CD4-positive, alpha-beta T cell (primary cell): ENCODE results near the gene AQR. TPM values are rescaled to one million over a fixed set of nuclear protein-coding genes. Genes with fewer than 3 reads are reported as not detected.
"Not testable (repeated sequence)": the region's sequence is repeated elsewhere in the genome, so short reads cannot be mapped to it uniquely, and the experiment has no call there.

Source experiments
- ATAC-seq: fragments of 200-7000 bp; cut with Tn5 transposase; one replicate; pipeline ENCODE4 v1.10.0; 2022; ENCODE audit warnings: mild to moderate bottlenecking; ENCODE audit not compliant: poor library complexity
- CTCF ChIA-PET: fragments of 350-600 bp; sonication (Branson Sonifier 250); formaldehyde crosslinking; loops from one replicate; lab custom pipeline; 2021; ENCODE audit warnings: antibody characterized with exemption, inconsistent platforms; lab: Charles Lee
- POLR2A ChIA-PET: fragments of 350-600 bp; sonication (Branson Sonifier 250); formaldehyde crosslinking; loops from one replicate; lab custom pipeline; 2021; ENCODE audit warnings: antibody characterized with exemption, inconsistent platforms; lab: Charles Lee
- DNase-seq, 14 experiments: peaks; one replicate each; pipeline ENCODE4 v3.0.0-alpha.2; 2013 to 2020; ENCODE audit warnings: mixed read lengths in 2 of 14
- H3K27ac ChIP-seq, 2 donors: one replicate each; pipeline versions ENCODE4 v1.5.1 to v1.7.0; 2013; ENCODE audit warnings: low read length in 2 of 2, low read depth in 1 of 2, mild to moderate bottlenecking in 1 of 2
- H3K27me3 ChIP-seq, 2 experiments: 1 replicate in 1 of 2; 2 replicates in 1 of 2; pipeline versions ENCODE4 v1.6.1 to v1.7.0; 2013; ENCODE audit warnings: low read length in 2 of 2, control low read depth in 1 of 2, mild to moderate bottlenecking in 1 of 2, moderate library complexity in 1 of 2; ENCODE audit not compliant: insufficient read depth in 2 of 2, control insufficient read depth in 1 of 2
- H3K36me3 ChIP-seq: one replicate; pipeline ENCODE4 v1.6.1; 2013; ENCODE audit warnings: low read length, control low read depth; ENCODE audit not compliant: insufficient read depth
- H3K4me1 ChIP-seq: one replicate; pipeline ENCODE4 v1.6.1; 2013; ENCODE audit warnings: low read length, control low read depth; ENCODE audit not compliant: insufficient read depth
- H3K4me3 ChIP-seq: one replicate; pipeline ENCODE4 v1.5.1; 2013; ENCODE audit warnings: mild to moderate bottlenecking, low read length, moderate library complexity
- H3K9me3 ChIP-seq, 2 experiments: 1 replicate in 1 of 2; 2 replicates in 1 of 2; pipeline versions ENCODE4 v1.6.1 to v1.7.0; 2013; ENCODE audit warnings: low read length in 2 of 2, mild to moderate bottlenecking in 2 of 2, control low read depth in 1 of 2, moderate library complexity in 1 of 2; ENCODE audit not compliant: control insufficient read depth in 1 of 2, insufficient read depth in 1 of 2
- H3K27ac Mint-ChIP-seq: one replicate; pipeline ENCODE4 v1.8.0; 2020; ENCODE audit warnings: mixed read lengths
- H3K27me3 Mint-ChIP-seq: one replicate; pipeline ENCODE4 v1.8.0; 2021; ENCODE audit warnings: mixed read lengths
- H3K36me3 Mint-ChIP-seq: one replicate; pipeline ENCODE4 v1.8.0; 2021; ENCODE audit warnings: low read depth, mixed read lengths
- H3K4me1 Mint-ChIP-seq: one replicate; pipeline ENCODE4 v1.8.0; 2021; ENCODE audit warnings: low read depth, mixed read lengths
- H3K4me3 Mint-ChIP-seq: one replicate; pipeline ENCODE4 v1.8.0; 2020; ENCODE audit warnings: mild to moderate bottlenecking, mixed read lengths
- H3K9me3 Mint-ChIP-seq: one replicate; pipeline ENCODE4 v1.8.0; 2020; ENCODE audit warnings: mixed read lengths
- CTCF ChIP-seq: fragments of 200-600 bp; IDR thresholded peaks from one replicate; pipeline ENCODE4 v1.8.0; 2022; ENCODE audit warnings: antibody characterized with exemption, mild to moderate bottlenecking
- intact Hi-C, 2 experiments: fragments of 100-400 bp; cut with DNase I in 1 of 2; cut with micrococcal nuclease in 1 of 2; formaldehyde crosslinking; loops; one replicate each; pipeline versions ENCODE4 v1.15.1 to v1.9.0; 2023 to 2025; cut with DNase I, micrococcal nuclease
- total RNA-seq, 174 experiments: library from RNA in 2 of 174; stranded (reverse) in 2 of 174; gene quantifications; one replicate each; pipeline ENCODE4 v1.2.3 and lab custom pipeline; 2021 to 2026

The AQR gene
- total RNA-seq, 2 experiments from 2014 or later, result 40.4 to 40.7 TPM

GRCh38 chr15:34818526-34818925 lies 151.0 kb downstream of the AQR start:
- no peaks in the 10 kb centered on the region for H3K4me1 ChIP-seq
- H3K27me3 ChIP-seq, result peaks cover 0 to 5% of the 10 kb centered on the region in 2 experiments
- CTCF ChIA-PET, result no interaction called here
- TF ChIP-seq CTCF, result no peak
- no peak overlapping the region for H3K4me3 Mint-ChIP-seq
- H3K4me1 Mint-ChIP-seq, result no peaks in the 10 kb centered on the region
- no peak for DNase-seq
- peaks cover 53% of the 10 kb centered on the region for H3K27me3 Mint-ChIP-seq
- intact Hi-C loops, result no loop called here
- H3K36me3 ChIP-seq, result no peaks in the 10 kb centered on the region
- H3K4me3 ChIP-seq, result no peak overlapping the region
- POLR2A ChIA-PET, result no interaction called here
- H3K27ac ChIP-seq, result no peak overlapping the region
- no peaks in the 10 kb centered on the region for H3K9me3 Mint-ChIP-seq
- no peaks in the 10 kb centered on the region for H3K36me3 Mint-ChIP-seq
- no peaks in the 10 kb centered on the region for H3K9me3 ChIP-seq
- no peak for ATAC-seq
- no peak overlapping the region for H3K27ac Mint-ChIP-seq

GRCh38 chr15:34815836-34816235 lies 153.7 kb downstream of the AQR start:
- POLR2A ChIA-PET, result no interaction called here
- DNase-seq, result no peak
- Histone ChIP-seq H3K9me3 (no peaks in the 10 kb centered on the region), H3K27ac (no peak overlapping the region), H3K4me1 (no peaks in the 10 kb centered on the region), H3K36me3 (no peaks in the 10 kb centered on the region), H3K4me3 (no peak overlapping the region), H3K27me3 (peaks cover 0 to 6% of the 10 kb centered on the region in 2 experiments)
- H3K27ac Mint-ChIP-seq, result no peak overlapping the region
- TF ChIP-seq CTCF, result no peak
- peaks cover 52% of the 10 kb centered on the region for H3K27me3 Mint-ChIP-seq
- H3K36me3 Mint-ChIP-seq, result no peaks in the 10 kb centered on the region
- CTCF ChIA-PET, result no interaction called here
- ATAC-seq, result no peak
- H3K4me1 Mint-ChIP-seq, result no peaks in the 10 kb centered on the region
- H3K9me3 Mint-ChIP-seq, result no peaks in the 10 kb centered on the region
- H3K4me3 Mint-ChIP-seq, result no peak overlapping the region
- intact Hi-C loops, result no loop called here

- no peak for ATAC-seq
- Histone ChIP-seq H3K27me3 (peaks cover 0 to 6% of the 10 kb centered on the region in 2 experiments), H3K27ac (no peak overlapping the region), H3K9me3 (no peaks in the 10 kb centered on the region), H3K4me3 (no peak overlapping the region), H3K4me1 (no peaks in the 10 kb centered on the region), H3K36me3 (no peaks in the 10 kb centered on the region)
- Mint-ChIP-seq H3K4me1 (no peaks in the 10 kb centered on the region), H3K9me3 (no peaks in the 10 kb centered on the region), H3K36me3 (no peaks in the 10 kb centered on the region), H3K27ac (no peak overlapping the region), H3K4me3 (no peak overlapping the region), H3K27me3 (peaks cover 49% of the 10 kb centered on the region)
- intact Hi-C loops, result no loop called here
- ChIA-PET CTCF (no interaction called here), POLR2A (no interaction called here)
- no peak for DNase-seq
- no peak for TF ChIP-seq CTCF
These were observed 155.9 kb downstream of the AQR start for GRCh38 chr15:34813446-34814190.

GRCh38 chr15:34812868-34813365 lies 156.6 kb downstream of the AQR start:
- H3K36me3 Mint-ChIP-seq, H3K9me3 ChIP-seq, ATAC-seq, H3K4me1 ChIP-seq, POLR2A ChIA-PET, H3K9me3 Mint-ChIP-seq, H3K27ac Mint-ChIP-seq, H3K27ac ChIP-seq, H3K4me3 ChIP-seq, H3K36me3 ChIP-seq, intact Hi-C loops, H3K27me3 ChIP-seq, H3K4me3 Mint-ChIP-seq, H3K4me1 Mint-ChIP-seq, DNase-seq: not testable (repeated sequence)
- CTCF ChIA-PET, result interaction anchor here (1.2 kb wide), 1 partner anchor 11 kb away, joined by 4 read pairs; no protein-coding TSS in a partner anchor
- H3K27me3 Mint-ChIP-seq, result peaks cover 49% of the 10 kb centered on the region
